Karpas-422 (cell line): ENCODE measurements around the gene ECD. TPM values are rescaled to one million over a fixed set of nuclear protein-coding genes. Genes with fewer than 3 reads are reported as not detected.
"Not testable (repeated sequence)": the region's sequence is repeated elsewhere in the genome, so short reads cannot be mapped to it uniquely, and the experiment has no call there.

Experiments
- DNase-seq: peaks from one replicate; pipeline ENCODE4 v3.0.0-alpha.2; 2015
- H2AFZ ChIP-seq: fragments of 200-600 bp; sonication (generic); 2 replicates; pipeline ENCODE4 v1.6.1; 2014; ENCODE audit warnings: antibody characterized with exemption, low read length, mixed read lengths
- H3K27ac ChIP-seq: fragments of 200-600 bp; sonication (generic); 2 replicates; pipeline ENCODE4 v1.5.1; 2014; ENCODE audit warnings: mild to moderate bottlenecking, low read length, moderate library complexity
- H3K27me3 ChIP-seq: fragments of 200-600 bp; sonication (generic); 2 replicates; pipeline ENCODE4 v1.6.1; 2014; ENCODE audit warnings: low read length, mixed read lengths
- H3K36me3 ChIP-seq: fragments of 200-600 bp; sonication (generic); 2 replicates; pipeline ENCODE4 v1.6.1; 2014; ENCODE audit warnings: low read length, mixed read lengths; ENCODE audit not compliant: insufficient read depth
- H3K4me1 ChIP-seq: fragments of 200-600 bp; sonication (generic); 2 replicates; pipeline ENCODE4 v1.6.1; 2014; ENCODE audit warnings: mild to moderate bottlenecking, low read length, mixed read lengths
- H3K4me2 ChIP-seq: fragments of 200-600 bp; sonication (generic); 2 replicates; pipeline ENCODE4 v1.6.1; 2014; ENCODE audit warnings: low read length, low read depth, mild to moderate bottlenecking; ENCODE audit not compliant: poor library complexity, severe bottlenecking
- H3K4me3 ChIP-seq: fragments of 200-600 bp; sonication (generic); 2 replicates; pipeline ENCODE4 v1.5.1; 2014; ENCODE audit warnings: mild to moderate bottlenecking, antibody characterized with exemption, low read length, mixed read lengths
- H3K79me2 ChIP-seq: fragments of 200-600 bp; sonication (generic); 2 replicates; pipeline ENCODE4 v1.6.1; 2014; ENCODE audit warnings: mild to moderate bottlenecking, low read length, mixed read lengths
- H3K9ac ChIP-seq: fragments of 200-600 bp; sonication (generic); 2 replicates; pipeline ENCODE4 v1.6.0; 2014; ENCODE audit warnings: low read length
- H3K9me2 ChIP-seq: fragments of 200-600 bp; sonication (generic), shearing (Covaris generic); replicated peaks from 2 replicates; pipeline ENCODE4 v1.6.0; 2014; ENCODE audit warnings: mild to moderate bottlenecking, low read length, moderate library complexity; ENCODE audit not compliant: insufficient read depth
- H3K9me3 ChIP-seq: fragments of 300-700, 200-600 bp; sonication (generic); 2 replicates; pipeline ENCODE4 v1.6.1; 2014; ENCODE audit warnings: low read length, mixed read lengths
- H4K20me1 ChIP-seq: fragments of 200-600 bp; sonication (generic); 2 replicates; pipeline ENCODE4 v1.6.1; 2014; ENCODE audit warnings: mild to moderate bottlenecking, antibody characterized with exemption, low read length, low read depth; ENCODE audit not compliant: insufficient read depth
- total RNA-seq: library from RNA; depleted of rRNA; stranded (reverse); fragments of >200 nt; shearing (Covaris generic); gene quantifications from 2 replicates; pipeline ENCODE4 v1.2.3, GENCODE V29; 2014; ENCODE audit warnings: low replicate concordance

The ECD gene
- total RNA-seq, 1 experiment from 2014 or later: 36.8 TPM

DNA sequence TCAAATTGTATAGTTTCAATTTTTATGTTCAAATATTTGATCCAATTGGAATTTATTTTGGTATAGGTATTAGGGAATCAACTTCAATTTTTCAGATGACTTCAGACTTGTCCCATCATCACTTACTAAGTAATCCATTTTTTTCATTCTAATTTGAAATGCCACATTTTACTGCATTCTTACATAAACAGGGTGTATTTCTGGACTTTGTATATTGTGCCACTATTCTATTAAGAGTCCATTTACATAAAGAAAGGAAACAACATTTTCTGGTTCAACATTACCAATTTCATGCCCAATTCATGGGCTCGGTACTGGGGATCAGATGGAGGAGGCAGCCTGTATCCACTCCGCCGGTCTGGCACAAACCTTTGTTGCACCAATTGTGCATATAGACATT, 15.8 kb downstream of the ECD start:
- peaks cover 36% of the 10 kb centered on the region for H3K79me2 ChIP-seq
- peaks cover 5% of the 10 kb centered on the region; the same call in 1 of the 2 replicates for H3K9me3 ChIP-seq
- H3K4me2 ChIP-seq: no peak overlapping the region
- no peak for DNase-seq
- peaks cover 61% of the 10 kb centered on the region for H3K36me3 ChIP-seq
- no peak overlapping the region for H3K27ac ChIP-seq
- no peak overlapping the region for H2AFZ ChIP-seq
- no peaks in the 10 kb centered on the region for H3K9me2 ChIP-seq
- no peak overlapping the region for H3K4me3 ChIP-seq
- peaks cover 9% of the 10 kb centered on the region for H3K4me1 ChIP-seq
- H3K27me3 ChIP-seq: no peaks in the 10 kb centered on the region
- H4K20me1 ChIP-seq: no peaks in the 10 kb centered on the region
- no peak overlapping the region for H3K9ac ChIP-seq

DNA sequence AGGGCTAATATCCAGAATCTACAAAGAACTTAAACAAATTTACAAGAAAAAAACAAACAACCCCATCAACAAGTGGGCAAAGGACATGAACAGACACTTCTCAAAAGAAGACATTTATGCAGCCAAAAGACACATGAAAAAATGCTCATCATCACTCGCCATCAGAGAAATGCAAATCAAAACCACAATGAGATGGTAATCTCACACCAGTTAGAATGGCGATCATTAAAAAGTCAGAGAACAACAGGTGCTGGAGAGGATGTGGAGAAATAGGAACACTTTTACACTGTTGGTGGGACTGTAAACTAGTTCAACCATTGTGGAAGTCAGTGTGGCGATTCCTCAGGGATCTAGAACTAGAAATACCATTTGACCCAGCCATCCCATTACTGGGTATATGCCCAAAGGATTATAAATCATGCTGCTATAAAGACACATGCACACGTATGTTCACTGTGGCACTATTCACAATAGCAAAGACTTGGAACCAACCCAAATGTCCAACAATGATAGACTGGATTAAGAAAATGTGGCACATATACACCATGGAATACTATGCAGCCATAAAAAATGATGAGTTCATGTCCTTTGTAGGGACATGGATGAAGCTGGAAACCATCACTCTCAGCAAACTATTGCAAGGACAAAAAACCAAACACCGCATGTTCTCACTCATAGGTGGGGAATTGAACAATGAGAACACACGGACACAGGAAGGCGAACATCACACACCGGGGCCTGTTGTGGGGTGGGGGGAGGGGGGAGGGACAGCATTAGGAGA, 17.0 kb downstream of the ECD start:
- H4K20me1 ChIP-seq, H3K4me3 ChIP-seq, H3K4me2 ChIP-seq, H3K27ac ChIP-seq, H3K9ac ChIP-seq, H3K4me1 ChIP-seq, DNase-seq, H2AFZ ChIP-seq, H3K9me3 ChIP-seq, H3K27me3 ChIP-seq, H3K9me2 ChIP-seq: not testable (repeated sequence)
- Histone ChIP-seq H3K79me2 (peaks cover 33% of the 10 kb centered on the region), H3K36me3 (peaks cover 53% of the 10 kb centered on the region)

DNA sequence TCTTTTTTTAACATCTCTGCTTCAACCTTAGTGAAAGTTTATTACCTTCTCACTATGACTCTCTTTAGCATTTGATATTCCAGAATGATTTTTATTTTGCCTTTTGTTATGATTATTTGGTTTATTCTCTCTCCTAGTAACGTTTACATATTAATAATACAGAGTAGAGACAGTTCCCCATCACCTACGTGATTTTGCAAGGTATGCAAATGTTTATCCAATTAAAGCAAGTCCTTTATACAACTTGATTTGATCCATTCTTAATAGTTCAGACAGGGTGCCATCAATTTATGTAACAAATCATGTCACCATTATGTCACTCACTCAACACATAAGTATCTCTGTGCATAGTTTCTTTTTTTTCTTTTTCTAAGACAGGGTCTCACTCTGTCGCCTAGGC, 26.2 kb downstream of the ECD start:
- H3K36me3 ChIP-seq: peaks cover 19% of the 10 kb centered on the region; the same call in 1 of the 2 replicates
- H3K4me3 ChIP-seq: no peak overlapping the region
- H3K27ac ChIP-seq: no peak overlapping the region
- no peak for DNase-seq
- peaks cover 25% of the 10 kb centered on the region for H3K4me1 ChIP-seq
- H3K27me3 ChIP-seq: no peaks in the 10 kb centered on the region
- H3K9me3 ChIP-seq: no peaks in the 10 kb centered on the region
- no peak overlapping the region for H2AFZ ChIP-seq
- H3K79me2 ChIP-seq: peaks cover 7% of the 10 kb centered on the region; the same call in 1 of the 2 replicates
- no peaks in the 10 kb centered on the region for H3K9me2 ChIP-seq
- no peak overlapping the region for H3K4me2 ChIP-seq
- no peak overlapping the region for H3K9ac ChIP-seq
- no peaks in the 10 kb centered on the region for H4K20me1 ChIP-seq

DNA sequence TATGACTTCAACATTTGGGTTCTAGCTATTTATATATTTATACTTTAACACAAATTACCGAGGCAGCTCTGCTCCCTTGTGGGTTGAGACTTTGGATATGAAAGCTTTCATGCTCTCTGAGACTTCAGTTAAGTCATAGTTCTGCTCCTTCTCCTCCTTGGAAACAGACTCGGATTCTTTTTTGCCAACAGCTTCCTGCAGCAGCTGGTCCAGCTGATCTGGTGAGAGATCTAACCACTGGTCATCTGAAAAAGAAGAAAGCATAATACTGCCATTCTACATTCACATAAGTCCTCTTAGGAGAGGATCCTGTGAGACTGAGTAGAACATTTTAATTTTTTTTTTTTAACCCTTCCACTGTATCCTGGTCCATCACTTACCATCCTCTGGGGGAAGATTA, 28.6 kb downstream of the ECD start:
- no peaks in the 10 kb centered on the region for H3K9me2 ChIP-seq
- peaks cover 34% of the 10 kb centered on the region for H3K4me1 ChIP-seq
- H3K27me3 ChIP-seq: no peaks in the 10 kb centered on the region
- no peaks in the 10 kb centered on the region for H3K9me3 ChIP-seq
- no peak overlapping the region for H3K27ac ChIP-seq
- H2AFZ ChIP-seq: no peak overlapping the region
- no peaks in the 10 kb centered on the region for H4K20me1 ChIP-seq
- no peak for DNase-seq
- H3K9ac ChIP-seq: no peak overlapping the region
- no peak overlapping the region for H3K4me2 ChIP-seq
- no peak overlapping the region for H3K4me3 ChIP-seq
- peaks cover 6% of the 10 kb centered on the region for H3K79me2 ChIP-seq
- H3K36me3 ChIP-seq: peaks cover 35% of the 10 kb centered on the region; the same call in 1 of the 2 replicates

DNA sequence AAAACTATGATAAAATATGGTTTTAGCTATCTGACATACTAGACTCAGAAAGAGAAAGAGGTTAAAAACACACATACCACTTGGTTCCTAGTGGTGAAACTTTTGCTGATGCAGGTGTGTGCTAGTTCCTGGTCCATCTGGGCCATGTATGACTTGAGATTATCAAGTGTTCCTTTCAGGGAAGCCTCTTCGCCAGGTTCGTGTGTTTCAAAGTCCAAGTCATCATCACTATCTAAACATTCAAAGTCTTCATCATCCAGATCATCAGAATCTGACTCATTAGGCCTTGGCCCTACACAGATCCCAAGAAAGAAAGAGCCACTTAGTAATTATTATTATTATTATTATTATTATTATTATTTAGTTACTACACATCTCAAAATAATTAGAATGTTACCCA, 31.2 kb downstream of the ECD start:
- Histone ChIP-seq H2AFZ (no peak overlapping the region), H4K20me1 (peaks cover 2% of the 10 kb centered on the region), H3K36me3 (peaks cover 37% of the 10 kb centered on the region; the same call in 1 of the 2 replicates), H3K9me2 (no peaks in the 10 kb centered on the region), H3K4me1 (peaks cover 56% of the 10 kb centered on the region), H3K79me2 (peaks cover 3% of the 10 kb centered on the region), H3K4me3 (no peak overlapping the region), H3K4me2 (no peak overlapping the region), H3K27me3 (no peaks in the 10 kb centered on the region), H3K9ac (no peak overlapping the region), H3K9me3 (no peaks in the 10 kb centered on the region), H3K27ac (no peak overlapping the region)
- DNase-seq: no peak

DNA sequence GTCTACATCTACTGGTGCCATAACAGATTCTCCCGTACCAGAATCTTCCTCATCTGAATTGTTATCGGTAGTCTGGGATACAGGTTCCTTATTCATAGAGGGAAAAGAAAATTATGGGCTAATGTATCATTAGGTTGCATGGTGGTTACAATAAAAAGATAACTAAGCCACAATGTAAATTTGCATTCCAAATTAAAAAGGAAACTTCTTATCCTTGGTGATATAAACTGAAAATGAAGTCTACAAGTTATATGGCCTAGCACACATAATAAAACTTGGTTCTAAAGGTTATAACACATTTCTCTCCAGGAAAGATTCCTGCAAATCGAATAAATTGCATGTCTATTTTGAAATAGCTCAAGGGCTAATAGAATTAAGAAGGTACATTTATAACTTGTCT, 33.1 kb downstream of the ECD start:
- Histone ChIP-seq H2AFZ (no peak overlapping the region), H3K36me3 (peaks cover 43% of the 10 kb centered on the region; the same call in 1 of the 2 replicates), H3K27ac (no peak overlapping the region), H3K4me3 (no peak overlapping the region), H3K9me2 (no peaks in the 10 kb centered on the region), H3K79me2 (peaks cover 3% of the 10 kb centered on the region), H3K9ac (no peak overlapping the region), H3K9me3 (no peaks in the 10 kb centered on the region), H3K4me1 (peaks cover 65% of the 10 kb centered on the region), H3K27me3 (no peaks in the 10 kb centered on the region), H3K4me2 (no peak overlapping the region), H4K20me1 (peaks cover 10% of the 10 kb centered on the region)
- no peak for DNase-seq

DNA sequence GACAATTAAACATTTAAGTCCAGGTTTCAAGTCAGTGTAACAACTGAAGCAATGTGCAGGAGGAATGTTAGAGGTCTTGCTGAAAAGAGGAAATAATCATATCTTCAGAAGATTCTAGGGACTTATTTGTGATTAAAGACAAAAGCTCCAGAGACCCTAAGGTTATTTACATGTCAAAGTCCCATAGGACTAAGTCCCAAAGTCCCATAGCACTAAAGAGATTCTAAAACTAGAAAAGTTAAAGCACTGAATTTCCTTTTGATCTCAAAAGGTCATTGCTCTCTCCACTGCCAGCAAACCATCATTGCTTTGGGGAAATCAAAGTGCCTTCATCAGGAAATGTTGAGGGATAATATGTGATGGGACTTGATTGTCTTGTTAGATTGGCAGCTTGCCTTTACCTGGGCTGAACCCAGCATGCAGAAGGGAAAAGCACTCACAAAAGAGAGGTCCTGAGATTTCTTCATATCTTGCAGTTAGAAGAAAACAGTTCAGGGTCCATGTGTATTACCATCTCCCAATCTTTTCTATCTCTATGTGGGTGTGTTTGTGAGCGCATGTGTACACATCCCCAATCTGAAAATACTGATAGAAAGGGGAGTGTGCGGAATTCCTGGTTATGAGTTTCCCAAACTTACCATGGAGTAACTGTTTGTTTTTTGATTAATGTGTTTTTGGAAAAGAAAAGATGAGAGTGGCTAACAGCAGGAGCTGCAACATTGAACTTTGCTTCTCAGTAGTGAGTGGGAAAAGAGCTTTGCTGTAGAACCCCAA, 35.7 kb downstream of the ECD start:
- no peaks in the 10 kb centered on the region for H3K27me3 ChIP-seq
- peaks cover 10% of the 10 kb centered on the region for H4K20me1 ChIP-seq
- H2AFZ ChIP-seq: no peak overlapping the region
- peak overlapping the region; percentile 50 for H3K4me3 ChIP-seq
- peaks cover 6% of the 10 kb centered on the region for H3K79me2 ChIP-seq
- H3K4me1 ChIP-seq: peaks cover 47% of the 10 kb centered on the region
- H3K9ac ChIP-seq: 0 out of 2 replicates have a peak overlapping the region, but pooled peaks have one; percentile 8
- H3K9me2 ChIP-seq: no peaks in the 10 kb centered on the region
- H3K9me3 ChIP-seq: no peaks in the 10 kb centered on the region
- peak; percentile 87 for DNase-seq
- H3K36me3 ChIP-seq: peaks cover 40% of the 10 kb centered on the region; the same call in 1 of the 2 replicates
- H3K4me2 ChIP-seq: peak overlapping the region; percentile 62
- peak overlapping the region; percentile 58 for H3K27ac ChIP-seq

DNA sequence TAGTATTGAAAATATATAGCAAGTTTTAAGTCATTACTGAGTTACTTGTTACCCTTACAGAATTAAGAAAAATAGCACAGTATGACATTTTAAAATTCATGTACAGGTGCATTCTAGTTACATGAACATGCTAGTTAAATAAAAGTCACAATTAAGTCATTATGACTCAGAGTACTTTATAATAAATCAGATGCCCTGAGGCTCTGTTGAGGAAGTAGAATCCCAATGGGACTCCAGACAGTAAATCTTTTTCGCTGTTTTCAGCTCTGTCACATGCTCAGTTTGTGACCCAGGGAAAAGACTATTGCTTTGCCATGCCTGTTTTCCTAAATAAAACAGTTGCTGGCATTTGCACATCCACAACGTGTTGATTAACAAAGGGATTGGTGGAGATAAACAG, 36.5 kb downstream of the ECD start:
- H3K4me2 ChIP-seq: peak overlapping the region; percentile 62
- H3K4me1 ChIP-seq: peaks cover 47% of the 10 kb centered on the region
- H3K9me3 ChIP-seq: no peaks in the 10 kb centered on the region
- H3K36me3 ChIP-seq: peaks cover 38% of the 10 kb centered on the region; the same call in 1 of the 2 replicates
- DNase-seq: peak; percentile 66
- no peak overlapping the region for H2AFZ ChIP-seq
- no peaks in the 10 kb centered on the region for H3K27me3 ChIP-seq
- peaks cover 10% of the 10 kb centered on the region for H4K20me1 ChIP-seq
- H3K9me2 ChIP-seq: no peaks in the 10 kb centered on the region
- no peak overlapping the region for H3K9ac ChIP-seq
- peaks cover 9% of the 10 kb centered on the region for H3K79me2 ChIP-seq
- H3K4me3 ChIP-seq: peak overlapping the region; percentile 50
- H3K27ac ChIP-seq: peak overlapping the region; percentile 58
